B cell (primary cell): ENCODE measurements around the gene CFL1. TPM values are rescaled to one million over a fixed set of nuclear protein-coding genes. Genes with fewer than 3 reads are reported as not detected.

ENCODE experiments used
- ATAC-seq: fragments of 200-7000 bp; cut with Tn5 transposase; one replicate; pipeline ENCODE4 v1.10.0; 2021; ENCODE audit warnings: low read depth, mild to moderate bottlenecking, moderate number of reproducible peaks, moderate library complexity
- CTCF ChIA-PET: fragments of 350-600 bp; sonication (Branson Sonifier 250); formaldehyde crosslinking; loops from one replicate; lab custom pipeline; 2021; ENCODE audit warnings: antibody characterized with exemption, inconsistent platforms; lab: Charles Lee
- POLR2A ChIA-PET: fragments of 350-600 bp; sonication (Branson Sonifier 250); formaldehyde crosslinking; loops from one replicate; lab custom pipeline; 2021; ENCODE audit warnings: antibody characterized with exemption; lab: Charles Lee
- DNase-seq: peaks from one replicate; pipeline ENCODE4 v3.0.0; 2013
- H2AFZ ChIP-seq: 2 replicates; pipeline ENCODE4 v1.6.1; 2012; ENCODE audit warnings: mild to moderate bottlenecking, low read depth, low read length; ENCODE audit not compliant: insufficient read depth, poor library complexity, severe bottlenecking
- H3K27ac ChIP-seq, 2 donors: 1 replicate in 1 of 2; 2 replicates in 1 of 2; pipeline ENCODE4 v1.5.1; 2012 to 2013; ENCODE audit warnings: low read length in 2 of 2, mild to moderate bottlenecking in 2 of 2, moderate library complexity in 1 of 2
- H3K27me3 ChIP-seq, 4 experiments: fragments of 200-600 bp in 1 of 4; sonication (generic) in 1 of 4; replicated peaks in 1 of 4; 1 replicate in 2 of 4; 2 replicates in 2 of 4; pipeline versions ENCODE4 v1.6.1 to v1.7.0; 2013 to 2016; ENCODE audit warnings: low read length in 3 of 4, mild to moderate bottlenecking in 2 of 4, mixed read lengths in 1 of 4, moderate library complexity in 1 of 4; ENCODE audit not compliant: insufficient read depth in 4 of 4, control insufficient read depth in 3 of 4; ENCODE audit errors: control extremely low read depth in 1 of 4
- H3K36me3 ChIP-seq, 2 experiments: replicated peaks in 1 of 2; 1 replicate in 1 of 2; 2 replicates in 1 of 2; pipeline versions ENCODE4 v1.6.1 to v1.7.1; 2013; ENCODE audit warnings: low read length in 1 of 2; ENCODE audit not compliant: insufficient read depth in 2 of 2, control insufficient read depth in 1 of 2; ENCODE audit errors: control extremely low read depth in 1 of 2, extremely low read depth in 1 of 2
- H3K4me1 ChIP-seq, 2 donors: fragments of 200-600 bp in 1 of 2; sonication (generic) in 1 of 2; 1 replicate in 1 of 2; 2 replicates in 1 of 2; pipeline versions ENCODE4 v1.5.1 to v1.6.1; 2013 to 2017; ENCODE audit warnings: low read length in 2 of 2; ENCODE audit not compliant: control insufficient read depth in 2 of 2, insufficient read depth in 2 of 2
- H3K4me2 ChIP-seq: replicated peaks from 2 replicates; pipeline ENCODE3; 2012; ENCODE audit warnings: mild to moderate bottlenecking, low read depth, low read length; ENCODE audit not compliant: poor library complexity, severe bottlenecking
- H3K4me3 ChIP-seq, 5 experiments: fragments of 200-600 bp in 1 of 5; sonication (generic) in 1 of 5; 1 replicate in 3 of 5; 2 replicates in 2 of 5; pipeline versions ENCODE4 v1.5.1 to v1.7.0; 2011 to 2016; ENCODE audit warnings: low read length in 4 of 5, mild to moderate bottlenecking in 4 of 5, low read depth in 2 of 5, control low read depth in 1 of 5, moderate library complexity in 1 of 5; ENCODE audit not compliant: insufficient read depth in 1 of 5; ENCODE audit errors: control extremely low read depth in 1 of 5, extremely low read depth in 1 of 5
- H3K79me2 ChIP-seq: fragments of 200-600 bp; sonication (generic); one replicate; pipeline ENCODE4 v1.6.0; 2016; ENCODE audit warnings: low read length; ENCODE audit not compliant: control insufficient read depth, insufficient read depth
- H3K9ac ChIP-seq: fragments of 200-600 bp; sonication (generic); 2 replicates; pipeline ENCODE4 v1.6.1; 2017; ENCODE audit warnings: mild to moderate bottlenecking, low read length, moderate library complexity
- H3K9me3 ChIP-seq, 3 donors: one replicate each; pipeline versions ENCODE4 v1.6.1 to v1.7.1; 2013; ENCODE audit warnings: low read length in 2 of 3; ENCODE audit not compliant: control insufficient read depth in 2 of 3, insufficient read depth in 1 of 3; ENCODE audit errors: control extremely low read depth in 1 of 3
- H4K20me1 ChIP-seq: 2 replicates; pipeline ENCODE4 v1.6.0; 2012; ENCODE audit warnings: mild to moderate bottlenecking, low read length; ENCODE audit not compliant: insufficient read depth, control insufficient read depth, poor library complexity, severe bottlenecking
- H3K27ac Mint-ChIP-seq: one replicate; pipeline ENCODE4 v1.8.0; 2021; ENCODE audit warnings: mixed read lengths
- H3K27me3 Mint-ChIP-seq: one replicate; pipeline ENCODE4 v1.8.0; 2021; ENCODE audit warnings: mixed read lengths
- H3K4me1 Mint-ChIP-seq: one replicate; pipeline ENCODE4 v1.8.0; 2021; ENCODE audit warnings: mixed read lengths
- H3K4me3 Mint-ChIP-seq: one replicate; pipeline ENCODE4 v1.8.0; 2021; ENCODE audit warnings: mixed read lengths
- H3K9me3 Mint-ChIP-seq: one replicate; pipeline ENCODE4 v1.8.0; 2022; ENCODE audit warnings: mixed read lengths; ENCODE audit not compliant: insufficient read depth
- EZH2 ChIP-seq: IDR thresholded peaks from 2 replicates; pipeline ENCODE4 v1.6.1; 2012; ENCODE audit warnings: borderline replicate concordance, low read depth, mild to moderate bottlenecking, moderate library complexity, low read length; ENCODE audit not compliant: insufficient read depth, poor library complexity, severe bottlenecking
- WGBS: methylation state at CpG from one replicate; pipeline ENCODE4 v1.1.5; 2013; ENCODE audit warnings: missing lambda C conversion rate; ENCODE audit not compliant: insufficient coverage; 5-methylcytosine and 5-hydroxymethylcytosine counted together
- intact Hi-C: fragments of 100-400 bp; cut with micrococcal nuclease; formaldehyde crosslinking; loops from one replicate; pipeline ENCODE4 v1.10.0; 2022
- polyA plus RNA-seq: library from polyadenylated mRNA; depleted of rRNA; stranded (reverse); fragments of >200 nt; gene quantifications from 2 replicates; pipeline ENCODE4 v1.2.3, GENCODE V29; 2012
- total RNA-seq, 2 donors: library from RNA; stranded (reverse); fragments of 120-200 nt in 1 of 2; gene quantifications; 1 replicate in 1 of 2; 2 replicates in 1 of 2; pipeline versions ENCODE4 v1.2.3 to v1.2.4, GENCODE V29; 2013 to 2022
- TF ChIP-seq, protein P1 (sequence below): fragments of 200-600 bp; IDR thresholded peaks from one replicate; pipeline ENCODE4 v1.8.0; 2022; ENCODE audit warnings: antibody characterized with exemption, mild to moderate bottlenecking

The CFL1 gene
- total and polyA plus RNA-seq, 2 donors (not counting 1 experiment from before 2014, with no cell fraction given): 455 to 990 TPM

DNA sequence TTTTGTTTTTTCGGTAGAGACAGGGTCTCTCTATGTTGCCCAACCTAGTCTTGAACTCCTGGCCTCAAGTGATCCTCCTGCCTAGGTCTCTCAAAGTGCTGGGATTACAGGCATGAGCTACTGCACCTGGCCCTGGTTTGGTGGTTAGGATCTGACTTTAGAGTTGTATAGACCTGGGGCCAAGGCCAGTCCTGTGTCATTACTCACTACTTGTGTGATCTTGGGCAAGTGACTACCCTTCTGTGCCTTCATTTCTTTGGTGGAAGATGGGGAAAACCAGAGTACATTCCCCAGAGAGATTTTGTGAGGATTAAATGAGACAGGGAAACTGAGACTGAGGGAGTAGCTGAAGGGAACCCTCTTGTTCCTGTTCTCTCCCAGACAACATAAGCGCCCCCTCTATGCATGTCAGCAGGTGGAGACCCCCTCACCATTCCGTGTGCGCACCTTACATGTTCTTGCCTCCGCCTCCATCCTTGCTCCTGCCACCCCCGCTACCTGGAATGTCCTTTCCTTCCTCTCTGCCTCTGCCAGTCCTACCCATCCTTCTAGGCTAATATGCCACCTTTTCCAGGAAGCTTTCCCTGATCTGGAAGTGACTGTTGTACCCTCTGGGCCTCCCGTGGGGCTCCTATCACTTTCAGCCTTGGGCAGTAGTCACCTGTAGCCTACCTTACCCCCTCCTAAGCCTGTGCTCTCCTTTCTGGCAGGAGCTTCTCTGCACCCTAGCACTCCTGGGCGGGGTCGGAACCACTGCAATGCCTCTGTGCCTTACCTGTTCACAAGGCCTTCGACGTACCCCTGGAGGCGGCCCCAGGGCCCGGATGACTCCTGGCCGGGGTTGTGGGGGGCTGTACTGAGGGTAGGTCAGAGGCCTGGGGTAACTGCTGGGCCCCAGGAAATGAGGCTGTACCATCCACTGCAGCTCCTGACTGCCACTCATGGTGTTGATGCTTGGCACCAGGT is 38.3 kb upstream of the CFL1 start:
- H3K4me1 Mint-ChIP-seq: peaks cover 37% of the 10 kb centered on the region
- ChIA-PET CTCF (interaction anchor here (1.6 to 7.0 kb wide), 3 partner anchors 8 to 112 kb away, joined by 3 to 44 read pairs (median 9); partner anchors contain the start of gene FIBP), POLR2A (interaction anchor here (0.5 kb wide), 1 partner anchor 739 kb away, joined by 4 read pairs; no protein-coding TSS in a partner anchor)
- Histone ChIP-seq H3K27me3 (peaks cover 0 to 21% (median 8%) of the 10 kb centered on the region in 4 experiments), H4K20me1 (peaks cover 14% of the 10 kb centered on the region), H3K4me3 (no peak overlapping the region), H3K4me2 (no peak overlapping the region), H3K9me3 (peaks cover 0 to 10% (median 0%) of the 10 kb centered on the region in 3 donors), H3K36me3 (no peaks in the 10 kb centered on the region), H3K79me2 (peaks cover 17% of the 10 kb centered on the region), H3K9ac (no peak overlapping the region), H3K27ac (no peak overlapping the region), H2AFZ (no peak overlapping the region), H3K4me1 (peaks cover 50 to 51% of the 10 kb centered on the region in 2 donors)
- no peak overlapping the region for H3K27ac Mint-ChIP-seq
- 90% methylated on average over 13 of the region's 14 CpGs for WGBS
- TF ChIP-seq, protein P1, sequence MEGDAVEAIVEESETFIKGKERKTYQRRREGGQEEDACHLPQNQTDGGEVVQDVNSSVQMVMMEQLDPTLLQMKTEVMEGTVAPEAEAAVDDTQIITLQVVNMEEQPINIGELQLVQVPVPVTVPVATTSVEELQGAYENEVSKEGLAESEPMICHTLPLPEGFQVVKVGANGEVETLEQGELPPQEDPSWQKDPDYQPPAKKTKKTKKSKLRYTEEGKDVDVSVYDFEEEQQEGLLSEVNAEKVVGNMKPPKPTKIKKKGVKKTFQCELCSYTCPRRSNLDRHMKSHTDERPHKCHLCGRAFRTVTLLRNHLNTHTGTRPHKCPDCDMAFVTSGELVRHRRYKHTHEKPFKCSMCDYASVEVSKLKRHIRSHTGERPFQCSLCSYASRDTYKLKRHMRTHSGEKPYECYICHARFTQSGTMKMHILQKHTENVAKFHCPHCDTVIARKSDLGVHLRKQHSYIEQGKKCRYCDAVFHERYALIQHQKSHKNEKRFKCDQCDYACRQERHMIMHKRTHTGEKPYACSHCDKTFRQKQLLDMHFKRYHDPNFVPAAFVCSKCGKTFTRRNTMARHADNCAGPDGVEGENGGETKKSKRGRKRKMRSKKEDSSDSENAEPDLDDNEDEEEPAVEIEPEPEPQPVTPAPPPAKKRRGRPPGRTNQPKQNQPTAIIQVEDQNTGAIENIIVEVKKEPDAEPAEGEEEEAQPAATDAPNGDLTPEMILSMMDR: no peak
- no peak for TF ChIP-seq EZH2
- intact Hi-C loops: no loop called here
- no peaks in the 10 kb centered on the region for H3K9me3 Mint-ChIP-seq
- ATAC-seq (no peak), DNase-seq (no peak)
- H3K4me3 Mint-ChIP-seq: no peak overlapping the region
- H3K27me3 Mint-ChIP-seq: peaks cover 8% of the 10 kb centered on the region
